Fibroblast of mammary gland (primary cell): ENCODE measurements around the gene AMPH.
A peak's percentile ranks its signal among the peaks of the same experiment; 100 is the strongest.

Experiments
- DNase-seq: peaks from one replicate; pipeline ENCODE4 v3.0.0-alpha.2; 2010; ENCODE audit warnings: low read depth
- H3K4me3 ChIP-seq: 2 replicates; pipeline ENCODE4 v1.5.1; 2011; ENCODE audit warnings: low read depth, mild to moderate bottlenecking, low read length, moderate library complexity; ENCODE audit not compliant: control insufficient read depth
- CTCF ChIP-seq: conservative IDR thresholded peaks from 2 replicates; pipeline ENCODE4 v1.5.1; 2011; ENCODE audit warnings: low read depth, low read length, inconsistent platforms; ENCODE audit not compliant: control insufficient read depth, insufficient read depth

AMPH gene

GRCh38 chr7:38630720-38631673 lies at the start of gene AMPH:
AMPH (minus strand) TSS chr7:38631373; CDS start chr7:38631351, 22 bp downstream.
- DNase-seq: peak; percentile 40
- H3K4me3 ChIP-seq: peak within 1 kb of the TSS; percentile 52
- TF ChIP-seq CTCF: no peak

- TF ChIP-seq CTCF: no peak
- DNase-seq: peak; percentile 75
These were observed 48.2 kb upstream of the AMPH start for GRCh38 chr7:38679419-38679818.

GRCh38 chr7:38678698-38679054 lies 47.5 kb upstream of the AMPH start:
- H3K4me3 ChIP-seq: no peak overlapping the region
- DNase-seq: no peak
- no peak for TF ChIP-seq CTCF

More at GRCh38 chr7:38679419-38679818, 48.2 kb upstream of the AMPH start:
- no peak overlapping the region for H3K4me3 ChIP-seq

- DNase-seq: no peak
- no peak overlapping the region for H3K4me3 ChIP-seq
- no peak for TF ChIP-seq CTCF
These were observed 47.0 kb upstream of the AMPH start for GRCh38 chr7:38677981-38678697.

GRCh38 chr7:38675494-38676106 lies 44.4 kb upstream of the AMPH start:
- no peak for DNase-seq
- no peak for TF ChIP-seq CTCF
- no peak overlapping the region for H3K4me3 ChIP-seq

- no peak overlapping the region for H3K4me3 ChIP-seq
- TF ChIP-seq CTCF: no peak
- DNase-seq: no peak
These were observed 43.3 kb upstream of the AMPH start for GRCh38 chr7:38674513-38674912.
